Kidney epithelial cell (primary cell): ENCODE measurements around the gene DEXI. TPM values are rescaled to one million over a fixed set of nuclear protein-coding genes. Genes with fewer than 3 reads are reported as not detected.
"Not testable (repeated sequence)": the region's sequence is repeated elsewhere in the genome, so short reads cannot be mapped to it uniquely, and the experiment has no call there.

ENCODE experiments used
- DNase-seq: peaks from one replicate; pipeline ENCODE4 v3.0.0-alpha.2; 2010; ENCODE audit warnings: low read depth
- H3K27me3 ChIP-seq: 2 replicates; pipeline ENCODE4 v1.6.0; 2011; ENCODE audit warnings: low read length; ENCODE audit not compliant: control insufficient read depth, insufficient read depth
- H3K36me3 ChIP-seq: 2 replicates; pipeline ENCODE4 v1.5.1; 2011; ENCODE audit warnings: low read length; ENCODE audit not compliant: control insufficient read depth, insufficient read depth
- H3K4me3 ChIP-seq: 2 replicates; pipeline ENCODE4 v1.5.1; 2011; ENCODE audit warnings: low read depth, mild to moderate bottlenecking, control low read depth, low read length
- total RNA-seq: library from RNA; depleted of rRNA; stranded (reverse); fragments of >200 nt; gene quantifications from 2 replicates; pipeline ENCODE4 v1.2.3, GENCODE V29; 2015
- TF ChIP-seq, protein P1 (sequence below): IDR thresholded peaks from 2 replicates; pipeline ENCODE4 v1.5.1; 2011; ENCODE audit warnings: mild to moderate bottlenecking, moderate library complexity, low read length, control low read depth, inconsistent platforms; ENCODE audit not compliant: insufficient read depth, poor library complexity, severe bottlenecking

The DEXI gene
- total RNA-seq, 1 donor from 2014 or later, result 62.5 TPM

DNA sequence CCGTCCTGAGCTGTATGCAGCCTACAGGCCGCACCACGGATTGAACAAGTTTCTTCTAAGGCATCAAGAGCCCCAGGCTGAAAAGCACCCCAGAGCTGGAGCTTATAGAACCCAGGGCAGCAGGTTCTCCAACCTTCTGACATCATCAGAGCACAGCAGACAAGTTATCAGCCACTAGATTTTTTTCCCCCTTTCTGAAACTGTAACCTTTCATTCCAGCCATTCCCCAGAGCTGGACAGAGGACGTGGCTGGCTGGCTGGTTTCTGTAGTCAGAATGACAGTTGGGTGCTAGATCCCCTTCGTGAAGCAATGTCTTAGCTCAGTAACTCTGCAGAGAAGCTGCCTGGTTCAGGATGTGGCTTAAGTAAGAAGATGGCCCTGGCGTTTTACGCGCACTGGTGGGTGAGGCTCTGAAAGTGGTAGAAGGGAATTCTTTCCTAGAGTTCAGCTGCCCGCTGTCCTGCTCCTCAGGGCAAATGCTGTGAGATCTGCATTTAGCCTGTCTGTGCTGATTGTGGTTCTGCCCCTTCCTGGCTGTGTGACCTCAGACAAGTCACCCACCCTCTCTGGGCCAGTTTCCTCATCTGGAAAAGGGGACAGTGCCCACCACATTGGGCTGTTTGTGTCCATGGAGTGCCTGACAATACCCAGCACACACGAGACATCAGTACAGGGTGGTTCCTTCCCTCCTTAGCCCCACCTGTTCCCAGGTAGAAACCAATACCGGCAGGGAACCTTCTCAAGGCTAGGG lies 9.1 kb downstream of the DEXI start:
- Histone ChIP-seq H3K36me3 (no peaks in the 10 kb centered on the region), H3K27me3 (no peaks in the 10 kb centered on the region), H3K4me3 (no peak overlapping the region)
- TF ChIP-seq, protein P1, sequence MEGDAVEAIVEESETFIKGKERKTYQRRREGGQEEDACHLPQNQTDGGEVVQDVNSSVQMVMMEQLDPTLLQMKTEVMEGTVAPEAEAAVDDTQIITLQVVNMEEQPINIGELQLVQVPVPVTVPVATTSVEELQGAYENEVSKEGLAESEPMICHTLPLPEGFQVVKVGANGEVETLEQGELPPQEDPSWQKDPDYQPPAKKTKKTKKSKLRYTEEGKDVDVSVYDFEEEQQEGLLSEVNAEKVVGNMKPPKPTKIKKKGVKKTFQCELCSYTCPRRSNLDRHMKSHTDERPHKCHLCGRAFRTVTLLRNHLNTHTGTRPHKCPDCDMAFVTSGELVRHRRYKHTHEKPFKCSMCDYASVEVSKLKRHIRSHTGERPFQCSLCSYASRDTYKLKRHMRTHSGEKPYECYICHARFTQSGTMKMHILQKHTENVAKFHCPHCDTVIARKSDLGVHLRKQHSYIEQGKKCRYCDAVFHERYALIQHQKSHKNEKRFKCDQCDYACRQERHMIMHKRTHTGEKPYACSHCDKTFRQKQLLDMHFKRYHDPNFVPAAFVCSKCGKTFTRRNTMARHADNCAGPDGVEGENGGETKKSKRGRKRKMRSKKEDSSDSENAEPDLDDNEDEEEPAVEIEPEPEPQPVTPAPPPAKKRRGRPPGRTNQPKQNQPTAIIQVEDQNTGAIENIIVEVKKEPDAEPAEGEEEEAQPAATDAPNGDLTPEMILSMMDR, result no peak
- DNase-seq, result no peak

DNA sequence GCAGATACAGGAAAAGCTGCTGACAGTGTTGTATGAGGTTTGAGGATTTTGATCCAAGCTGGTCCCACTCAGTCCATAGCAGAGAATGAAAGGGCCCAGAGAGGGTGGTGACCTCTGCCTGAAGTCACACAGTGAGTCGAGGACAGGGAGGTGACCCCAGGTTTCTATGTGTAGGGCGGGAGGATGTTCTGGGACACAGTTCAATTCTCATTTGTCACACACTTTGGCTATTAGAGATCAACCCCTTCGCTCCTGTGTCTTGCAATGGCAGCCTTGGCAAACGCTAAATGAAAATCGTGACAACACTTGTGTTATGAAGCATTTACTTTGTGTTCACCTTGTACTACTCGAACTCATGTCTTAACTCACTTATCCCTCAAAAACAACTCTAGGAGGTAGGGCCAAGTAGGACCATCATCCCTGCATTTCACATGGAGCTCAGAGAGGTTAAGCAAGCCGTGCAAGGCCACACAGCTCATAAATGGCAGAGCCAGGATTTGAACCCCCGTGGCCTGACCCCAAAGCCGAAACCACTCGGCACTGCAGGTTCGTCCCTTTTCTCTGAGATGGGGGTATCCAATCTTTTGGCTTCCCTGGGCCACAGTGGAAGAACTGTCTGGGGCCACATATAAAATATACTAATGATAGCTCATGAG lies 10.2 kb downstream of the DEXI start:
- H3K27me3 ChIP-seq, result no peaks in the 10 kb centered on the region
- TF ChIP-seq, protein P1, result no peak
- no peak for DNase-seq
- peaks cover 2% of the 10 kb centered on the region for H3K36me3 ChIP-seq
- H3K4me3 ChIP-seq, result no peak overlapping the region

- H3K36me3 ChIP-seq, result peaks cover 2% of the 10 kb centered on the region
- TF ChIP-seq, protein P1, result no peak
- H3K27me3 ChIP-seq, result no peaks in the 10 kb centered on the region
- no peak overlapping the region for H3K4me3 ChIP-seq
- no peak for DNase-seq
These were observed 11.1 kb downstream of the DEXI start for GRCh38 chr16:10931134-10931533.

DNA sequence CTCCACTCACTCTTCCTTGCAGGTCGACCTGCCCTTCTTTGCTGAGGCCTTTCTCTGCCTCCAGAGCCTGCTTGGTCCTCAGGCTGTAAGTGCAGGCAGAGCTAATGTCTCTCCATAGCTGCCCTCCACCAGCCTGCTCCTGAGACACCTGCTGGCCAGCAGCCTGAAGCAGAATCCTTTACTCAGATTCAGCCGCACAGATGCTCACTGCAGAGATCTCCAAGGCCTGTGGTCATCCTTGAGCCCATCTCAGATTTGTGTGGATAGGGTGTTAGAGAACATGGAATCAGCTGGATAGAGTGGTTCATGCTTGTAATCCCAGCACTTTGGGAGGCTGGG lies 11.5 kb downstream of the DEXI start:
- peaks cover 2% of the 10 kb centered on the region for H3K36me3 ChIP-seq
- H3K27me3 ChIP-seq, result no peaks in the 10 kb centered on the region
- TF ChIP-seq, protein P1, result no peak
- no peak for DNase-seq
- H3K4me3 ChIP-seq, result no peak overlapping the region

DNA sequence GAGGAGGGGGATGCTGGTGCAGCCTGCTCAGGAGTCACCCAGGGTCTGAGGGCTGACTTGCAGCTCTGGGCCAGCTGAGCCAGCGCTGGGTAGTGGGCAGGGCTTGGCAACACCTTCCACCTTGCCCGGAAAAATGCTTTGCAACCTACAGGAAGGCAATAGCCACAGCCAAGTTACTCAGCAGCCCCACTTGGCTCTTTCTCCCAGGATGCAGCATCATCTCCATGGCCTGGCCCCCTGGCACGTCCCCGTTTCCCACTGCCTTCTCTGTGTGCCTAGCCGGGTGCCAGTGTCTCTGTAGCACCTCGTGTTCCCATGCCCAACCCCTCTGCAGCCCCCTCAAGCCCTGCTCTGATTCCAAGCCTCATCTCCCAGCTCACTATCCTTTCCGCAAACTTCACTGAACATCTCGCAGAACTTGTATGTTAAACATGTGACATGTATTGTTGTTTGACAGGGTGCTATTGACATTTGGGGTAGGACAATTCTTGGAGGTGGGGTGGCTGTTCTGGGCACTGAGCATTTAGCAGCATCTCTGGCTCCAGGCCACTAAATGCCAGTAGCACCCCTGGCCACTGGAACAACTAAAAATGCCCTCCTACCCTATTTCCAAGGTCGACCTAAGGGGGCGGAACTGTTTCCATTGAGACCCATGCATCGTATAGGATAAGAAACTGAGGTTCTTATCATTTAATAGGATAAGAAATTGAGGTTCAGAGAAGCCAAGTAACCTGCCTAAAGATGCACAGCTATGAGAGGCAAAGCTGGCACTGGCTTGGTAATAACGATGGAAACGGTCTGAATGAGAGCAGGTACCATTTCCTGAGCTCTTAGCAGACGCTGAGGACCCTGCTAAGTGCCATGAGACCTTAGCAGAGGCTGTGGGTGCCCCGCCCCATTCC lies 12.2 kb downstream of the DEXI start:
- H3K36me3 ChIP-seq, result peaks cover 2% of the 10 kb centered on the region
- TF ChIP-seq, protein P1, result no peak
- DNase-seq, result no peak
- no peaks in the 10 kb centered on the region for H3K27me3 ChIP-seq
- H3K4me3 ChIP-seq, result no peak overlapping the region

- not testable (repeated sequence) for H3K36me3 ChIP-seq, DNase-seq
These were observed 13.2 kb downstream of the DEXI start for GRCh38 chr16:10929097-10929496.

More at GRCh38 chr16:10929097-10929496, 13.2 kb downstream of the DEXI start:
- H3K27me3 ChIP-seq, H3K4me3 ChIP-seq: not testable (repeated sequence)
